ENCODE data around the gene RAVER1.

The RAVER1 gene

GRCh38 chr19:10289836-10290356 is 43.4 kb downstream of the RAVER1 start, which contains the start of gene ICAM5:
Gene ICAM5 (plus strand): TSS chr19:10289952. CDS start chr19:10290044, 92 bp downstream.
- Histone ChIP-seq H4K20me1 (ENCODE audit: insufficient read depth, low read length) (no peaks in the 10 kb centered on the region), H3K4me2 (ENCODE audit: insufficient read depth, low read length) (no peak within 1 kb of the TSS), H3K36me3 (ENCODE audit: insufficient read depth, low read length) (peaks cover 6% of the 10 kb centered on the region; the same call in 1 of the 2 replicates), H3K27me3 (ENCODE audit: insufficient read depth, low read length, poor library complexity) (no peaks in the 10 kb centered on the region), H3K27ac (ENCODE audit: low read length) (no peak within 1 kb of the TSS), H3K79me2 (ENCODE audit: insufficient read depth, low read length) (no peaks in the 10 kb centered on the region), H3K9me3 (ENCODE audit: insufficient read depth, low read length, severe bottlenecking) (no peaks in the 10 kb centered on the region), H3K9ac (ENCODE audit: low read depth, low read length) (no peak within 1 kb of the TSS), H2AFZ (ENCODE audit: low read depth, low read length) (no peak within 1 kb of the TSS), H3K4me1 (ENCODE audit: insufficient read depth, low read length) (peaks cover 23% of the 10 kb centered on the region), H3K4me3 (ENCODE audit: low read depth in 1 of 2, low read length in 2 of 2) (no peak within 1 kb of the TSS)
- no peak for ATAC-seq (ENCODE audit: insufficient read depth, low read depth)
- DNase-seq, result no peak
- TF ChIP-seq EZH2 (IDR thresholded peaks at IDR 0.05; ENCODE audit: borderline replicate concordance, low read depth, low read length, severe bottlenecking), result no peak
- no peak for TF ChIP-seq CTCF (IDR thresholded peaks at IDR 0.05; ENCODE audit: borderline replicate concordance, extremely low read depth, low read length, poor library complexity, severe bottlenecking)

- no peaks in the 10 kb centered on the region for H3K9me3 ChIP-seq (ENCODE audit: insufficient read depth, low read length, severe bottlenecking)
- no peak overlapping the region for H3K9ac ChIP-seq (ENCODE audit: low read depth, low read length)
- H3K4me1 ChIP-seq (ENCODE audit: insufficient read depth, low read length), result peaks cover 23% of the 10 kb centered on the region
- H2AFZ ChIP-seq (ENCODE audit: low read depth, low read length), result no peak overlapping the region
- H4K20me1 ChIP-seq (ENCODE audit: insufficient read depth, low read length), result no peaks in the 10 kb centered on the region
- no peak overlapping the region for H3K4me3 ChIP-seq (ENCODE audit: low read depth in 1 of 2, low read length in 2 of 2)
- no peak for ATAC-seq (ENCODE audit: insufficient read depth, low read depth)
- no peak overlapping the region for H3K4me2 ChIP-seq (ENCODE audit: insufficient read depth, low read length)
- no peaks in the 10 kb centered on the region for H3K27me3 ChIP-seq (ENCODE audit: insufficient read depth, low read length, poor library complexity)
- peaks cover 11% of the 10 kb centered on the region; the same call in 1 of the 2 replicates for H3K36me3 ChIP-seq (ENCODE audit: insufficient read depth, low read length)
- no peak overlapping the region for H3K27ac ChIP-seq (ENCODE audit: low read length)
- no peak for DNase-seq
- TF ChIP-seq EZH2 (IDR thresholded peaks at IDR 0.05; ENCODE audit: borderline replicate concordance, low read depth, low read length, severe bottlenecking), result no peak
- TF ChIP-seq CTCF (IDR thresholded peaks at IDR 0.05; ENCODE audit: borderline replicate concordance, extremely low read depth, low read length, poor library complexity, severe bottlenecking), result no peak
- no peaks in the 10 kb centered on the region for H3K79me2 ChIP-seq (ENCODE audit: insufficient read depth, low read length)
These were observed 44.0 kb downstream of the RAVER1 start for GRCh38 chr19:10289167-10289835.

- Histone ChIP-seq H3K9me3 (ENCODE audit: insufficient read depth, low read length, severe bottlenecking) (no peaks in the 10 kb centered on the region), H3K4me2 (ENCODE audit: insufficient read depth, low read length) (no peak overlapping the region), H3K27me3 (ENCODE audit: insufficient read depth, low read length, poor library complexity) (no peaks in the 10 kb centered on the region), H3K9ac (ENCODE audit: low read depth, low read length) (no peak overlapping the region), H3K79me2 (ENCODE audit: insufficient read depth, low read length) (no peaks in the 10 kb centered on the region), H3K36me3 (ENCODE audit: insufficient read depth, low read length) (peaks cover 12% of the 10 kb centered on the region; the same call in 1 of the 2 replicates), H3K4me1 (ENCODE audit: insufficient read depth, low read length) (peaks cover 23% of the 10 kb centered on the region), H3K27ac (ENCODE audit: low read length) (no peak overlapping the region), H3K4me3 (ENCODE audit: low read depth in 1 of 2, low read length in 2 of 2) (no peak overlapping the region), H2AFZ (ENCODE audit: low read depth, low read length) (no peak overlapping the region), H4K20me1 (ENCODE audit: insufficient read depth, low read length) (no peaks in the 10 kb centered on the region)
- TF ChIP-seq EZH2 (IDR thresholded peaks at IDR 0.05; ENCODE audit: borderline replicate concordance, low read depth, low read length, severe bottlenecking) (no peak), CTCF (IDR thresholded peaks at IDR 0.05; ENCODE audit: borderline replicate concordance, extremely low read depth, low read length, poor library complexity, severe bottlenecking) (no peak)
- DNase-seq, result no peak
- ATAC-seq (ENCODE audit: insufficient read depth, low read depth), result no peak
These were observed 44.6 kb downstream of the RAVER1 start for GRCh38 chr19:10288662-10289166.
